Activated naive CD8-positive, alpha-beta T cell (primary cell): ENCODE results near the gene C19orf73.

Experiments used
- H3K27ac Mint-ChIP-seq: one replicate; pipeline ENCODE4 v1.8.0; 2021; ENCODE audit warnings: mixed read lengths
- H3K27me3 Mint-ChIP-seq: one replicate; pipeline ENCODE4 v1.8.0; 2021; ENCODE audit warnings: mixed read lengths
- H3K36me3 Mint-ChIP-seq: one replicate; pipeline ENCODE4 v1.8.0; 2021; ENCODE audit warnings: mixed read lengths
- H3K4me1 Mint-ChIP-seq: one replicate; pipeline ENCODE4 v1.8.0; 2021; ENCODE audit warnings: low read depth, mixed read lengths
- H3K4me3 Mint-ChIP-seq: one replicate; pipeline ENCODE4 v1.8.0; 2021; ENCODE audit warnings: mild to moderate bottlenecking, mixed read lengths
- H3K9me3 Mint-ChIP-seq: one replicate; pipeline ENCODE4 v1.8.0; 2021; ENCODE audit warnings: low read depth, mixed read lengths

Gene C19orf73

GRCh38 chr19:49118565-49119410 lies at the start of gene C19orf73:
C19orf73 (minus strand) TSS chr19:49119143; CDS start chr19:49119022, 121 bp downstream.
- peaks cover 30% of the 10 kb centered on the region for H3K4me1 Mint-ChIP-seq
- H3K27ac Mint-ChIP-seq = peak within 1 kb of the TSS; percentile 87
- no peaks in the 10 kb centered on the region for H3K36me3 Mint-ChIP-seq
- H3K4me3 Mint-ChIP-seq = peak within 1 kb of the TSS; percentile 89
- no peaks in the 10 kb centered on the region for H3K9me3 Mint-ChIP-seq
- H3K27me3 Mint-ChIP-seq = no peaks in the 10 kb centered on the region

GRCh38 chr19:49168421-49168820 lies 49.5 kb upstream of the C19orf73 start:
- Mint-ChIP-seq H3K27ac (no peak overlapping the region), H3K9me3 (no peaks in the 10 kb centered on the region), H3K4me3 (no peak overlapping the region), H3K27me3 (peaks cover 1% of the 10 kb centered on the region), H3K36me3 (no peaks in the 10 kb centered on the region), H3K4me1 (no peaks in the 10 kb centered on the region)

GRCh38 chr19:49167857-49168409 lies 49.0 kb upstream of the C19orf73 start:
- H3K27ac Mint-ChIP-seq = no peak overlapping the region
- peaks cover 1% of the 10 kb centered on the region for H3K27me3 Mint-ChIP-seq
- H3K4me3 Mint-ChIP-seq = no peak overlapping the region
- no peaks in the 10 kb centered on the region for H3K9me3 Mint-ChIP-seq
- no peaks in the 10 kb centered on the region for H3K4me1 Mint-ChIP-seq
- no peaks in the 10 kb centered on the region for H3K36me3 Mint-ChIP-seq

- Mint-ChIP-seq H3K27ac (no peak overlapping the region), H3K9me3 (no peaks in the 10 kb centered on the region), H3K4me3 (no peak overlapping the region), H3K27me3 (peaks cover 2% of the 10 kb centered on the region), H3K4me1 (no peaks in the 10 kb centered on the region), H3K36me3 (peaks cover 2% of the 10 kb centered on the region)
Observed at GRCh38 chr19:49165865-49166301, 46.9 kb upstream of the C19orf73 start.

- H3K4me3 Mint-ChIP-seq = no peak overlapping the region
- no peaks in the 10 kb centered on the region for H3K4me1 Mint-ChIP-seq
- H3K27me3 Mint-ChIP-seq = peaks cover 6% of the 10 kb centered on the region
- no peak overlapping the region for H3K27ac Mint-ChIP-seq
- H3K9me3 Mint-ChIP-seq = no peaks in the 10 kb centered on the region
- H3K36me3 Mint-ChIP-seq = peaks cover 3% of the 10 kb centered on the region
Observed at GRCh38 chr19:49165111-49165750, 46.3 kb upstream of the C19orf73 start.

- Mint-ChIP-seq H3K27ac (no peak overlapping the region), H3K9me3 (no peaks in the 10 kb centered on the region), H3K4me1 (peaks cover 4% of the 10 kb centered on the region), H3K4me3 (no peak overlapping the region), H3K27me3 (peaks cover 17% of the 10 kb centered on the region), H3K36me3 (peaks cover 3% of the 10 kb centered on the region)
Observed at GRCh38 chr19:49161987-49162386, 43.0 kb upstream of the C19orf73 start.

- no peak overlapping the region for H3K4me3 Mint-ChIP-seq
- H3K9me3 Mint-ChIP-seq = no peaks in the 10 kb centered on the region
- peaks cover 3% of the 10 kb centered on the region for H3K36me3 Mint-ChIP-seq
- H3K4me1 Mint-ChIP-seq = peaks cover 4% of the 10 kb centered on the region
- peaks cover 21% of the 10 kb centered on the region for H3K27me3 Mint-ChIP-seq
- H3K27ac Mint-ChIP-seq = no peak overlapping the region
Observed at GRCh38 chr19:49160450-49161189, 41.7 kb upstream of the C19orf73 start.

GRCh38 chr19:49157445-49158224 lies 38.7 kb upstream of the C19orf73 start, which contains the start of gene TRPM4:
TRPM4 (plus strand) TSS chr19:49157792; CDS start chr19:49157867, 75 bp downstream.
- Mint-ChIP-seq H3K4me3 (peak within 1 kb of the TSS; percentile 62), H3K27ac (no peak within 1 kb of the TSS), H3K36me3 (peaks cover 3% of the 10 kb centered on the region), H3K27me3 (peaks cover 38% of the 10 kb centered on the region), H3K4me1 (peaks cover 4% of the 10 kb centered on the region), H3K9me3 (no peaks in the 10 kb centered on the region)

- Mint-ChIP-seq H3K9me3 (no peaks in the 10 kb centered on the region), H3K27ac (no peak overlapping the region), H3K4me1 (peaks cover 15% of the 10 kb centered on the region), H3K36me3 (peaks cover under 1% of the 10 kb centered on the region), H3K4me3 (no peak overlapping the region), H3K27me3 (peaks cover 40% of the 10 kb centered on the region)
Observed at GRCh38 chr19:49155820-49156346, 36.9 kb upstream of the C19orf73 start.

- Mint-ChIP-seq H3K27ac (peak within 1 kb of the TSS; percentile 41), H3K27me3 (peaks cover 35% of the 10 kb centered on the region), H3K4me1 (peaks cover 15% of the 10 kb centered on the region), H3K9me3 (no peaks in the 10 kb centered on the region), H3K36me3 (no peaks in the 10 kb centered on the region), H3K4me3 (no peak within 1 kb of the TSS)
Observed at GRCh38 chr19:49155005-49155819, 36.3 kb upstream of the C19orf73 start, which contains the start of gene HRC. HRC (minus strand) TSS chr19:49155396; CDS start chr19:49155237, 159 bp downstream.

- no peak overlapping the region for H3K27ac Mint-ChIP-seq
- H3K4me3 Mint-ChIP-seq = no peak overlapping the region
Observed at GRCh38 chr19:49154279-49154678, 35.3 kb upstream of the C19orf73 start.

GRCh38 chr19:49153167-49153809 lies 34.3 kb upstream of the C19orf73 start:
- peak overlapping the region; percentile 64 for H3K27ac Mint-ChIP-seq
- H3K9me3 Mint-ChIP-seq = no peaks in the 10 kb centered on the region
- no peak overlapping the region for H3K4me3 Mint-ChIP-seq
- no peaks in the 10 kb centered on the region for H3K36me3 Mint-ChIP-seq
- H3K4me1 Mint-ChIP-seq = peaks cover 22% of the 10 kb centered on the region
- H3K27me3 Mint-ChIP-seq = peaks cover 28% of the 10 kb centered on the region

More at GRCh38 chr19:49154279-49154678, 35.3 kb upstream of the C19orf73 start:
- peaks cover 30% of the 10 kb centered on the region for H3K27me3 Mint-ChIP-seq
- peaks cover 19% of the 10 kb centered on the region for H3K4me1 Mint-ChIP-seq
- no peaks in the 10 kb centered on the region for H3K9me3 Mint-ChIP-seq
- no peaks in the 10 kb centered on the region for H3K36me3 Mint-ChIP-seq

GRCh38 chr19:49152119-49152550 lies 33.2 kb upstream of the C19orf73 start:
- no peaks in the 10 kb centered on the region for H3K36me3 Mint-ChIP-seq
- H3K4me1 Mint-ChIP-seq = peaks cover 22% of the 10 kb centered on the region
- no peak overlapping the region for H3K27ac Mint-ChIP-seq
- peak overlapping the region; percentile 62 for H3K4me3 Mint-ChIP-seq
- peaks cover 34% of the 10 kb centered on the region for H3K27me3 Mint-ChIP-seq
- H3K9me3 Mint-ChIP-seq = no peaks in the 10 kb centered on the region
